RWPE1 (cell line): Measurements from ENCODE around the gene ZNF396.

Experiments used
- CTCF ChIA-PET: fragments of 350-600 bp; sonication (Branson Sonifier 250); formaldehyde crosslinking; extraction: SDS; loops from one replicate; lab custom pipeline; 2021; lab: Yijun Ruan, JAX
- POLR2A ChIA-PET: fragments of 400-600 bp; formaldehyde crosslinking; extraction: SDS; loops from one replicate; lab custom pipeline; 2020; ENCODE audit warnings: antibody characterized with exemption; ENCODE audit not compliant: low non-redundant PET; lab: Yijun Ruan, JAX
- DNase-seq: peaks from one replicate; pipeline ENCODE4 v3.0.0; 2012; ENCODE audit warnings: low spot score
- H3K27ac ChIP-seq: fragments of 450-650 bp; 2 replicates; pipeline ENCODE4 v1.5.1; 2017
- TF ChIP-seq, protein P1 (sequence below): fragments of 450-650 bp; conservative IDR thresholded peaks from 2 replicates; pipeline ENCODE4 v1.5.1; 2017; ENCODE audit warnings: low read depth, mild to moderate bottlenecking

ZNF396 gene

GRCh38 chr18:35345950-35346349 lies 31.2 kb downstream of the ZNF396 start:
- POLR2A ChIA-PET = no interaction called here
- CTCF ChIA-PET = no interaction called here
- DNase-seq = no peak
- TF ChIP-seq, protein P1, sequence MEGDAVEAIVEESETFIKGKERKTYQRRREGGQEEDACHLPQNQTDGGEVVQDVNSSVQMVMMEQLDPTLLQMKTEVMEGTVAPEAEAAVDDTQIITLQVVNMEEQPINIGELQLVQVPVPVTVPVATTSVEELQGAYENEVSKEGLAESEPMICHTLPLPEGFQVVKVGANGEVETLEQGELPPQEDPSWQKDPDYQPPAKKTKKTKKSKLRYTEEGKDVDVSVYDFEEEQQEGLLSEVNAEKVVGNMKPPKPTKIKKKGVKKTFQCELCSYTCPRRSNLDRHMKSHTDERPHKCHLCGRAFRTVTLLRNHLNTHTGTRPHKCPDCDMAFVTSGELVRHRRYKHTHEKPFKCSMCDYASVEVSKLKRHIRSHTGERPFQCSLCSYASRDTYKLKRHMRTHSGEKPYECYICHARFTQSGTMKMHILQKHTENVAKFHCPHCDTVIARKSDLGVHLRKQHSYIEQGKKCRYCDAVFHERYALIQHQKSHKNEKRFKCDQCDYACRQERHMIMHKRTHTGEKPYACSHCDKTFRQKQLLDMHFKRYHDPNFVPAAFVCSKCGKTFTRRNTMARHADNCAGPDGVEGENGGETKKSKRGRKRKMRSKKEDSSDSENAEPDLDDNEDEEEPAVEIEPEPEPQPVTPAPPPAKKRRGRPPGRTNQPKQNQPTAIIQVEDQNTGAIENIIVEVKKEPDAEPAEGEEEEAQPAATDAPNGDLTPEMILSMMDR = no peak
- H3K27ac ChIP-seq = no peak overlapping the region

GRCh38 chr18:35345460-35345921 lies 31.6 kb downstream of the ZNF396 start:
- no peak for DNase-seq
- POLR2A ChIA-PET = no interaction called here

GRCh38 chr18:35344736-35345459 lies 32.2 kb downstream of the ZNF396 start:
- no peak for DNase-seq
- TF ChIP-seq, protein P1 = no peak
- H3K27ac ChIP-seq = peak overlapping the region; percentile 88
- ChIA-PET POLR2A (interaction anchor here (0.6 kb wide), 1 partner anchor 82 kb away, joined by 4 read pairs; no protein-coding TSS in a partner anchor), CTCF (no interaction called here)

More at GRCh38 chr18:35345460-35345921, 31.6 kb downstream of the ZNF396 start:
- TF ChIP-seq, protein P1 = no peak
- no peak overlapping the region for H3K27ac ChIP-seq
- CTCF ChIA-PET = no interaction called here

- DNase-seq = peak; percentile 83
- peak within 1 kb of the TSS; percentile 88 for H3K27ac ChIP-seq
- TF ChIP-seq, protein P1 = no peak
- POLR2A ChIA-PET = no interaction called here
- CTCF ChIA-PET = no interaction called here
Measured at GRCh38 chr18:35343936-35344735, 33.0 kb downstream of the ZNF396 start, which contains the start of gene ZNF24. ZNF24 (minus strand) TSS chr18:35344420; CDS start chr18:35340650, 3,770 bp downstream.

DNA sequence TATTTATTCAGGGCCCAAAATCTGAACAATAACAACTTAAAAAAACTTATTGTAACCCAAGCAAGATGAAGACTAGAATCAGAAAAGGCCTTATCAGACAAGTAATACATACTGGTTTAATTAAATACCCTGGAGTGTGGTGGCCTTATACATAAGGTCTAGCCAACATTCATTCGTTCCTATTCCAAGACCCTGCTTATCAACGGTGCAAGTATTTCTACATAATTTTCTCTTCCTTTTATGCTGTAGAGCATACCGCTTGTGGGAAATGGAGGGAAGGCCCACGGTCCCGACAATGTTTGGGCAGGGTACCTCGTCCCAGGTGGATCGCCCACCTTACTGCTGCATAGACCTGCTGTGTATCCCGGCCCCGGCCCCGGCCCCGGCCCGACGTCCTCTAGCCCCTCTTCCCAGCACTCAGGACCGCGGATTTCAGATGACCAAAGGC lies 33.6 kb downstream of the ZNF396 start:
- POLR2A ChIA-PET = no interaction called here
- CTCF ChIA-PET = no interaction called here

DNA sequence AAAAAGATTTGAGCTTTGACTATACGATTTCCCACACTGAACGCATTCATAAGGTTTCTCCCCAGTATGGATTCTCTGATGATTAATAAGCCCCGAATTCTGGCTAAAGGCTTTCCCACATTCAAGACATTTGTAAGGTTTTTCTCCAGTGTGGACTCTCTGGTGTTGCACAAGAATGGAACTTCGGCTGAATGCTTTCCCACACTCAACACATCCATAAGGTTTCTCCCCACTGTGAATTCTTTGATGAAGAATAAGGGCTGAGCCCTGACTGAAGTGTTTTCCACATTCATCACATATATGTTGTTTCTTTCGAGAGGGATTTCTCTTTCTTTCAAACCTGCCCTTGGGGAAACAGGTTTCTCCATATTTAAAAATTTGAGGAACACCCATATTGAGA lies 39.9 kb downstream of the ZNF396 start:
- DNase-seq = no peak
- TF ChIP-seq, protein P1 = no peak
- ChIA-PET POLR2A (no interaction called here), CTCF (no interaction called here)
- H3K27ac ChIP-seq = no peak overlapping the region

More for the DNA sequence above, 33.6 kb downstream of the ZNF396 start:
- TF ChIP-seq, protein P1 = no peak
- peak overlapping the region; percentile 88 for H3K27ac ChIP-seq
- DNase-seq = no peak
